Measurements from ENCODE around the gene PCDHGC3. TPM values are rescaled to one million over a fixed set of nuclear protein-coding genes. Genes with fewer than 3 reads are reported as not detected.

Gene PCDHGC3
- total RNA-seq, 1 donor from 2014 or later = 41.9 TPM

GRCh38 chr5:141524604-141525597, 49.1 kb downstream of the PCDHGC3 start:
- Histone ChIP-seq H3K36me3 (ENCODE audit: control insufficient read depth, insufficient read depth, low read length) (no peaks in the 10 kb centered on the region), H3K27me3 (ENCODE audit: control insufficient read depth, insufficient read depth, low read length) (no peaks in the 10 kb centered on the region)

GRCh38 chr5:141525653-141526052, 49.9 kb downstream of the PCDHGC3 start:
- H3K27me3 ChIP-seq (ENCODE audit: control insufficient read depth, insufficient read depth, low read length) = no peaks in the 10 kb centered on the region
- no peaks in the 10 kb centered on the region for H3K36me3 ChIP-seq (ENCODE audit: control insufficient read depth, insufficient read depth, low read length)
- DNase-seq (ENCODE audit: low read depth) = no peak
- no peak overlapping the region for H3K4me3 ChIP-seq (ENCODE audit: low read depth, low read length)
- TF ChIP-seq CTCF (IDR thresholded peaks at IDR 0.05; ENCODE audit: insufficient read depth, low read length, poor library complexity, severe bottlenecking) = no peak

More at GRCh38 chr5:141524604-141525597, 49.1 kb downstream of the PCDHGC3 start:
- peak; percentile 81 for DNase-seq (ENCODE audit: low read depth)
- H3K4me3 ChIP-seq (ENCODE audit: low read depth, low read length) = no peak overlapping the region
- TF ChIP-seq CTCF (IDR thresholded peaks at IDR 0.05; ENCODE audit: insufficient read depth, low read length, poor library complexity, severe bottlenecking) = peak; percentile 100

- DNase-seq (ENCODE audit: low read depth) = no peak
- no peak for TF ChIP-seq CTCF (IDR thresholded peaks at IDR 0.05; ENCODE audit: insufficient read depth, low read length, poor library complexity, severe bottlenecking)
- Histone ChIP-seq H3K36me3 (ENCODE audit: control insufficient read depth, insufficient read depth, low read length) (no peaks in the 10 kb centered on the region), H3K4me3 (ENCODE audit: low read depth, low read length) (no peak overlapping the region), H3K27me3 (ENCODE audit: control insufficient read depth, insufficient read depth, low read length) (no peaks in the 10 kb centered on the region)
These were observed 51.7 kb downstream of the PCDHGC3 start for GRCh38 chr5:141527426-141527825.

Other genes starting within 250 kb of the PCDHGC3 start
- 2.3 and 3.0 TPM in 2 replicates for gene PCDHB15, start 230.6 kb upstream of the PCDHGC3 start, total RNA-seq
- gene SLC25A2, start 171.9 kb upstream of the PCDHGC3 start, total RNA-seq = not detected in 2 replicates
- gene TAF7, start 155.2 kb upstream of the PCDHGC3 start, total RNA-seq = 72.6 and 78.0 TPM in 2 replicates
- 0.67 and 0.68 TPM in 2 replicates for gene PCDHGA1, start 145.5 kb upstream of the PCDHGC3 start, total RNA-seq
- gene PCDHGA2, start 137.2 kb upstream of the PCDHGC3 start, total RNA-seq = 2.8 and 2.9 TPM in 2 replicates
- gene PCDHGA3, start 132.1 kb upstream of the PCDHGC3 start, total RNA-seq = 2.4 and 2.6 TPM in 2 replicates
- 1.6 and 1.7 TPM in 2 replicates for gene PCDHGB1, start 125.9 kb upstream of the PCDHGC3 start, total RNA-seq
- gene PCDHGA4, start 120.9 kb upstream of the PCDHGC3 start, total RNA-seq = 3.5 and 3.6 TPM in 2 replicates
- gene PCDHGB2, start 116.0 kb upstream of the PCDHGC3 start, total RNA-seq = 1.2 and 1.9 TPM in 2 replicates
- 0.58 and 1.5 TPM in 2 replicates for gene PCDHGA5, start 111.8 kb upstream of the PCDHGC3 start, total RNA-seq
- gene PCDHGB3, start 105.7 kb upstream of the PCDHGC3 start, total RNA-seq = 1.3 and 3.6 TPM in 2 replicates
- 1.7 and 3.1 TPM in 2 replicates for gene PCDHGA6, start 102.1 kb upstream of the PCDHGC3 start, total RNA-seq
- gene PCDHGA7, start 93.2 kb upstream of the PCDHGC3 start, total RNA-seq = 2.2 and 3.1 TPM in 2 replicates
- gene PCDHGB4, start 88.3 kb upstream of the PCDHGC3 start, total RNA-seq = 6.4 and 9.2 TPM in 2 replicates
- 0.96 and 1.0 TPM in 2 replicates for gene PCDHGA8, start 83.3 kb upstream of the PCDHGC3 start, total RNA-seq
- gene PCDHGB5, start 78.0 kb upstream of the PCDHGC3 start, total RNA-seq = 18.6 and 19.3 TPM in 2 replicates
- gene PCDHGA9, start 73.2 kb upstream of the PCDHGC3 start, total RNA-seq = 3.6 and 5.2 TPM in 2 replicates
- 3.4 and 3.6 TPM in 2 replicates for gene PCDHGB6, start 67.9 kb upstream of the PCDHGC3 start, total RNA-seq
- gene PCDHGA10, start 63.0 kb upstream of the PCDHGC3 start, total RNA-seq = 5.5 and 6.0 TPM in 2 replicates
- 14.0 and 14.1 TPM in 2 replicates for gene PCDHGB7, start 58.3 kb upstream of the PCDHGC3 start, total RNA-seq
- 6.7 and 7.4 TPM in 2 replicates for gene PCDHGA11, start 54.9 kb upstream of the PCDHGC3 start, total RNA-seq
- gene PCDHGA12, start 45.5 kb upstream of the PCDHGC3 start, total RNA-seq = 2.1 and 3.6 TPM in 2 replicates
- gene PCDHGC4, start 9.1 kb downstream of the PCDHGC3 start, total RNA-seq = 0.62 and 1.1 TPM in 2 replicates
- 0.54 and 0.89 TPM in 2 replicates for gene PCDHGC5, start 13.1 kb downstream of the PCDHGC3 start, total RNA-seq
- 99.7 and 103 TPM in 2 replicates for gene DIAPH1, start 143.0 kb downstream of the PCDHGC3 start, total RNA-seq
- gene HDAC3, start 160.9 kb downstream of the PCDHGC3 start, total RNA-seq = 39.7 and 54.2 TPM in 2 replicates
- 7.8 and 12.6 TPM in 2 replicates for gene RELL2, start 161.0 kb downstream of the PCDHGC3 start, total RNA-seq
- gene FCHSD1, start 175.5 kb downstream of the PCDHGC3 start, total RNA-seq = 18.1 and 38.5 TPM in 2 replicates
- gene ARAP3, start 206.3 kb downstream of the PCDHGC3 start, total RNA-seq = 9.2 and 10.8 TPM in 2 replicates

Measured in kidney epithelial cell (primary cell).